SKM-1 (cell line): Measurements from ENCODE around the gene PTBP3.
A peak's percentile ranks its signal among the peaks of the same experiment; 100 is the strongest.

ENCODE experiments used
- DNase-seq: peaks from one replicate; lab custom pipeline; 2025; ENCODE audit not compliant: unreplicated experiment; lab: John Stamatoyannopoulos, UW

The PTBP3 gene

GRCh38 chr9:112361601-112362000 lies 28.2 kb upstream of the PTBP3 start:
- DNase-seq: no peak

DNA sequence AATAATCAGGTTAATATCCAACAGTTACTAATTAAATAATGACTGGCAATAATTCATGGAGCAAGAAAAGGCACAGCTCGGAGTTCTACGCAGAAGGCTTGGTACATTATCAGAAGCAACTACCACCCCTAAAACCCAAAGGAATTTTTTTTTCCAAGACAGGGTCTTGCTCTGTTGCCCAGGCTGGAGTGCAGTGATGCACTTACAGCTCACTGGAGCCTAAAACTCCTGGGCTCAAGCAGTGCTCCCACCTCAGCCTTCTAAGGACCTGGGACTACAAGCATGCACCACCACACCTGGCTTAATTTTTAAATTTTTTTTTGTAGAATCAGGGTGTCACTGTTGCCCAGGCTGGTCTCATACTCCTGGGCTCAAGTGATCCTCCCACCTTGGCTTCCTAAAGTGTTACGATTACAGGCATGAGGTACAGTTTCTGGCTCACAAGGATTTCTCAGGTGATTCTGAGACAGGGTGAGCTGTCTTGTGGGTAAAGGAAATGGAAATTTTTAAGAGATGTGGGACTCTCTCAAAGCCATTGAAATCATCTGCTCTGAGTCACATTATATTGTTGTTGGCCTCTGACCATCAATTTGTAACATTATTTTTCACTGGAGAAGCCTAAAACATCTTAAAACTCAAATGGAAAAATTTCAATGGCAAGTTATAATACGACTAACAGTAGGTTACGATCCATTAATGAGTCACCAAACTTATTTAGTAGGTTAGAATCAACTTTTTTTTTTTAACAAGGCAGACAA lies 26.8 kb upstream of the PTBP3 start:
- no peak for DNase-seq

- no peak for DNase-seq
These were observed 22.0 kb upstream of the PTBP3 start for GRCh38 chr9:112355427-112355897.

DNA sequence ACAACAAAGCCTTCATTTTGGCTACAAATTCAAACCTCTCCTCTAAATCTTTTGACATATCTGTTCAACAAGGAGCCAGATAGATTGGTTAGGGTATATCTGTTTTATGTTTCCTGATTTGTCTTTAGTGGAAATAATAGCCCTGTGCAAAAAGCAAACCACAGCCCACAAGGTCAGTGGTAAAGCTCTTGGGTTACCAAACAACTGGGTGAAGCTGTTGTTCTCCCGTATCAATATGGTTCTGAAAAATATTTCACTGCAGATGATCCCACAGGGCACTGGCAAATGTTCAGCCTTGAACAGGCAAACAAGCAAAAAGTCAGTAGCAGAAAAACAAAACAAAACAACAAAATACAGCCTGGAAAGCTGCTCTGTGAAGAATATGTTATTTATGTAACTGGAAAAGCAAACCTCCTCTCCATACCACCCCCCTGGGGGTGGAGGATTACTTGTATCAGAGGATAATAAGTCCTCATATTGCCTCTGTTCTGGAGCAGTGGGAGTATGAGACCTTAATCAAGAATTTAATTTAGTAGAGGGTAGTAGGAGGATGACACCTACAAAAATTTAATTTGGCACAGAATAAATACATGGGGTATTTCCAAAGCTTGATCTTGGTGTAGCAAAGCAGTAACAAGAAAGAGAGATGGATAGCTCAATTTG lies 20.8 kb upstream of the PTBP3 start:
- DNase-seq: no peak

- DNase-seq: no peak
These were observed 18.8 kb upstream of the PTBP3 start for GRCh38 chr9:112352209-112352608.

DNA sequence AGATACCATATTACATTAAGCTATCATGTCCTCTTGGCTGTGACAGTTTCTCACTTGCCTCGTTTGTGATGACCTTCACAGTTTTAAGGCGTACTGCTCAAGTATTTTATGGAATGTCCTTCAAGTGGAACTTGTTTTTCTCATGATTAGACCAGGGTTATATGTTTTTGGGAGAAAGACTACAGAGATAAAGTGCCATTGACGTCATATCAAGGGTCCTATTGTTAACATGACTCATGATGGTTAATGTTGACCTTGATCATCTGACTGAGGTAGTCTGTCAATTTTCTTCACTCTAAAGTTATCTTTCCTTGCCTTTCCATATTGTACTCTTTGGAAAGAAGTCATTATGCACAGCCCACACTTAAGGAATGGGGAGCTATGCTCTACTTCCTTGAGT lies 17.8 kb upstream of the PTBP3 start:
- DNase-seq: no peak

DNA sequence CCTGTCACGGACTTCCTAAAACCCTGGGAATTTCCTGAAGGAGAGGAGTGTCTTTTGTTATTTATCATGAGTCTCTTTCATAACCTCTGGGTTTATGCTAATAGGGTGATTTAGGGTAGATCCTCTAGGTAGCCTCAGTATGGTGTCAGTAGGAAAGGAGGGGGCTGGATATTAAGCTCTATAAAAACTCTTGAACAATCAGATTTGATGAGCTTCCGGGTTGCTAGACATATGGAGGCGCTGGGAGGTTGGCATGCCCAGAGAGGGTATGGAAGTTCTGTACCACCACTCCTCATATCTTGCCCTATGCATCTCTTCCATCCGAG lies 15.6 kb upstream of the PTBP3 start:
- DNase-seq: no peak

DNA sequence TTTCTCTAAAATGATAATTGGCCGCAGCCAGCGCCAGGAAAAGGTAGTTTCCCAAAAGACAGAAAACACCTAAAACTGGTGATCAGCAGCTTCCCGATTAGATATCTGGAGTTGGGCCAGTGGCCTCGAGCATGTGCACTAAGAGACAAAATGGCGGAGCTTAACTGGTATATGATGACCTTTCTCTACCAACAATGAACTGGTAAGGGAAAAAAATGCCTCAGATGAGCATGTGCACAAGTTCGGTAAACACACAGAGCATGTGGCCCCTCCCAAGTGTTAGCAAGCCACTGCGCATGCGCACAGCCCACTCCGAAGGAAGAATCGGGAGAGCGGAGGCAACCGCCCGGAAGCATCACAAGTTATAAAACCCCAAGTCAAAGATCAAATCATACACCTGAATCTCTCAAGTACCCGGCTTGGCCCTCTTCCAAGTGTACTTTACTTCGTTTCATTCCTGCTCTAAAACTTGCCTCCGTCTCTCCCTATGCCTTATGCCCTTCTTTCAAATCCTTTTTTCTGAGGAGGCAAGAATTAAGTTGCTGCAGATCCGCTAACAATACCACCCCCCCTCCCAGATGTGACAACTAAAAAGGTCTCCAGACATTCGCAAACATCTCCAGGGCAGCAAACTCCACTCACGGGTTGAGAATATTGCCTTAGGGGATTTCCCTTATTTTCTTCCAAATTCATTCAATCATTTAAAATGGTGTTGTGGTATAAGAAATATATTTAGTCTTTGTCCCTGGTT lies 15.0 kb upstream of the PTBP3 start:
- DNase-seq: no peak

DNA sequence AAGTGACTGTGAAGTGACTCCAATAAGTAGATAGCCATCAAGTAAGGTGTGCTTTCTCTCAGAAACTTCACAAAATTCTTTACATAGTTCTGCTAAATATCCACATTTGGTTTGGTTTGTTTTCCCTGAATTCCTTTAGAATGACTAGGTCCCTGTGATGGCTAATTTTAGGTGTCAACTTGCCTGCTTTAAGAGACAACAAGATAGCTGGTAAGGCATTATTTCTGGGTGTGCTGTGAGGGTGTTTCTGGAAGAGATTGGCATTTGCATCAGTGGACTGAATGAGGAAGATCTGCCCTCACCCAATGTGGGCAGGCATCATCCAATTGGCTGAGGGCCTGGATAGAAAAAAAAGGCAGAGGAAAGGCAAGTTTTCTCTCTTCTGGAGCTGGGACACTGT lies 8.3 kb upstream of the PTBP3 start:
- DNase-seq: no peak

GRCh38 chr9:112339886-112340285 lies 6.5 kb upstream of the PTBP3 start:
- DNase-seq: no peak

DNA sequence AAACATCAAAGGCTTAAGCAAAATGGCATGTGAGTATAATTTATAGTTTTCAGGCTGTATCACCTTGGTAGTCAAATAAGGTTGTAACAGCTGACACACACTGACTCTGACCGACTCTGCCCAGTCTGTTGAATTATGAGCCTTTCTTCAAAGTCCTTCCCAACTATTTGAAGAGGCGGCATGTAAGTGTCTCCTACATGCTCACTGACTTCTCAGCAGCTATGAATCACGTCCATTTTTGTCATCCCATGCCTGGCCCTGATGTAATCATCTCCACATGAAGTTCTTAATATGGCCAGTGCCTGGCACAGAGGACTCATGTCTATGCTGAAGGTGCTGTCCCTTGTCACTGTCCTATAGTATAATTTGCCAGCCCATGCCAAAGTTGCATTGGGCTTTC lies 5.1 kb upstream of the PTBP3 start:
- DNase-seq: no peak

- DNase-seq: no peak
These were observed 4.1 kb upstream of the PTBP3 start for GRCh38 chr9:112337547-112337946.

GRCh38 chr9:112334432-112334841 lies 1.0 kb upstream of the PTBP3 start:
- no peak for DNase-seq

DNA sequence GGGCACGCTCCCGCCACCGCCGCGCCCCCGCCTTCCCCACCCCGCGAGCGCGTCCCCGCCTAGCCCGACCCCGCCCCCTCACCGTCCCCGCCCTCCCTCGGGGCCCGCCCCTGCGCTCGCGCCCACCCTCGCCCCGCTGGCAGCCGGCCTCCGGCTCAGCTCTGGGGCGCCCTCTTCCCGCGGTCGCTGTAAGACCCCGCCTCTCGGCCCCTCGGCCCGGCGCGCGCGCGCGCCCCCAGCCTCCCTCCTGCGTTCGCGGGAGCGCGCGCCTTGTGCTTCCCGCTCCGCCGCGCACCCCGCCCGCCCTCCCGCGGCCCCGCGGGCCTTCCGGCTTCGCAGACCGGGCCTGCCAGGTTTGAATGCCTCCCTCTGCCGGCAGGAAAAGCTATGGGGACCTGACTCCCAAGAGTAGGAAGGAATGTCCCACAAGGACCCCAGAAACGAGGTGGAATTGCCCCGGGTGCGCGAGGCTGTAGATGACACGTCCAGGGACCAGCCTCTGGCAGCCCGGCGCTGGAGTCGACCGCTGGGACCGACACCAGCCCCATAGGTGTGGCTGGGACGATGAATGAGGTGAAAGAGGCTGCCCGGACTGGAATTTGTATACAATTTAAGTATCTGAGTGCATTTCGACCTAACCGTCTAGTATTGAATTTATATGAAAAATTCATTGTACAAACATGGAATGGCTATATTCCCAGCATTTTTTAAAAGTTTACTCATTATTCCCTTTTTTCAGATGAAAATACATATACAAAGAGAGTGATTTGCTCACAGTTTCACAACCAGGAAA lies 416 bp upstream of the PTBP3 start:
- peak; percentile 58 for DNase-seq

- no peak for DNase-seq
These were observed 794 bp downstream of the PTBP3 start for GRCh38 chr9:112332674-112332976.

GRCh38 chr9:112332214-112332613 lies 1.2 kb downstream of the PTBP3 start:
- no peak for DNase-seq

GRCh38 chr9:112331674-112331952 lies 1.8 kb downstream of the PTBP3 start:
- DNase-seq: no peak

- DNase-seq: no peak
These were observed 4.9 kb downstream of the PTBP3 start for GRCh38 chr9:112328545-112328944.

GRCh38 chr9:112327718-112328450 lies 5.5 kb downstream of the PTBP3 start:
- no peak for DNase-seq

DNA sequence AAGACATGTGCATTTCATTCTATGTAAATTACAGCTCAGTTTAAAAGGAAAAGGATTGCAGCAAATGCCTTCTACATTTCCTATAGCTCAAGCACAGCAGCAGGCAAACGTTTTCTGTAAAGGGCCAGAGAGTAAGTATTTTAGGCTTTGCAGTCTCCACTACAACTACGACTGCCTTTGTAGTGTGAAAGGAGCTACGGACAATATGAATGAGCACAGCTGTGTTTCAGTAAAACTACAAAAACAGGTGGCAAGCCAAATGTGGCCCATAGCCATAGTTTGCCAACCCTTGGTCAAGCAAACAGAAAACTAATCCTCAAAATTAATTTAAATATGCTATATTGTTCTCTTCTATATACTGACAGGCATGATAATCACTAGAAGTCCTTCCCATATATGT lies 7.2 kb downstream of the PTBP3 start:
- no peak for DNase-seq

GRCh38 chr9:112325600-112325999 lies 7.8 kb downstream of the PTBP3 start:
- DNase-seq: no peak
